Hepatocyte (in vitro differentiated cells): ENCODE measurements around the gene RXRA. TPM values are rescaled to one million over a fixed set of nuclear protein-coding genes. Genes with fewer than 3 reads are reported as not detected.
A peak's percentile ranks its signal among the peaks of the same experiment; 100 is the strongest.

ENCODE experiments used
- DNase-seq: peaks from one replicate; pipeline ENCODE4 v3.0.0-alpha.2; 2016; ENCODE audit warnings: low spot score
- H2AFZ ChIP-seq: fragments of 200-600 bp; sonication (generic); 2 replicates; pipeline ENCODE4 v1.6.0; 2016; ENCODE audit warnings: antibody characterized with exemption, mild to moderate bottlenecking
- H3K27ac ChIP-seq: fragments of 200-600 bp; sonication (generic); 2 replicates; pipeline ENCODE4 v1.5.1; 2016; ENCODE audit warnings: mild to moderate bottlenecking
- H3K27me3 ChIP-seq: fragments of 200-600 bp; sonication (generic); 2 replicates; pipeline ENCODE4 v1.6.1; 2016
- H3K36me3 ChIP-seq: fragments of 200-600 bp; sonication (generic); replicated peaks from 2 replicates; pipeline ENCODE4 v1.5.1; 2016; ENCODE audit warnings: low read depth; ENCODE audit not compliant: insufficient read depth
- H3K4me1 ChIP-seq: fragments of 200-600 bp; sonication (generic); 2 replicates; pipeline ENCODE4 v1.5.1; 2016; ENCODE audit warnings: mild to moderate bottlenecking, moderate library complexity; ENCODE audit not compliant: insufficient read depth
- H3K4me2 ChIP-seq: fragments of 200-600 bp; sonication (generic); 2 replicates; pipeline ENCODE4 v1.6.0; 2016
- H3K4me3 ChIP-seq: fragments of 200-600 bp; sonication (generic); 2 replicates; pipeline ENCODE4 v1.5.1; 2016; ENCODE audit warnings: mild to moderate bottlenecking
- H3K79me2 ChIP-seq: fragments of 200-600 bp; sonication (generic); 2 replicates; pipeline ENCODE4 v1.6.0; 2017; ENCODE audit warnings: mild to moderate bottlenecking
- H3K9me2 ChIP-seq: fragments of 200-600 bp; sonication (generic); replicated peaks from 2 replicates; pipeline ENCODE4 v1.6.0; 2017; ENCODE audit warnings: mild to moderate bottlenecking; ENCODE audit not compliant: insufficient read depth
- H3K9me3 ChIP-seq: fragments of 200-600 bp; sonication (generic); 2 replicates; pipeline ENCODE4 v1.5.1; 2016; ENCODE audit warnings: low read depth, mild to moderate bottlenecking
- H4K20me1 ChIP-seq: fragments of 200-600 bp; sonication (generic); 2 replicates; pipeline ENCODE4 v1.6.0; 2016; ENCODE audit warnings: mild to moderate bottlenecking; ENCODE audit not compliant: insufficient read depth, poor library complexity, severe bottlenecking
- EZH2 ChIP-seq: fragments of 200-600 bp; sonication (generic); IDR thresholded peaks from 2 replicates; pipeline ENCODE4 v1.6.1; 2016; ENCODE audit warnings: antibody characterized with exemption, mild to moderate bottlenecking, borderline replicate concordance
- EZH2phosphoT487 ChIP-seq: fragments of 200-600 bp; sonication (generic); IDR thresholded peaks from one replicate; pipeline ENCODE4 v1.6.1; 2018; ENCODE audit warnings: antibody characterized with exemption, mild to moderate bottlenecking, low read depth, moderate library complexity; ENCODE audit not compliant: unreplicated experiment, severe bottlenecking
- WGBS: methylation state at CpG from one replicate; pipeline ENCODE4 v1.1.6; 2016; ENCODE audit warnings: low lambda C conversion rate; ENCODE audit errors: missing lambda C conversion rate; 5-methylcytosine and 5-hydroxymethylcytosine counted together
- polyA plus RNA-seq: library from polyadenylated mRNA; unstranded; fragments of >200 nt; fragmentation: Nextera tagmentation; extraction: Ambion mirVana; gene quantifications from 2 replicates; pipeline ENCODE4 v1.2.1, GENCODE V29; 2016
- total RNA-seq: library from RNA; depleted of rRNA; stranded (reverse); fragments of >200 nt; gene quantifications from 2 replicates; pipeline ENCODE4 v1.2.3, GENCODE V29; 2014
- TF ChIP-seq, protein P1 (sequence below): fragments of 200-600 bp; sonication (generic); IDR thresholded peaks from 2 replicates; pipeline ENCODE4 v1.5.1; 2016; ENCODE audit warnings: antibody characterized with exemption, mild to moderate bottlenecking; ENCODE audit not compliant: poor library complexity

The RXRA gene
- total and polyA plus RNA-seq, 2 experiments from 2014 or later: 35.9 to 41.6 TPM

- no peak overlapping the region for H3K27ac ChIP-seq
- no peaks in the 10 kb centered on the region for H4K20me1 ChIP-seq
- no peaks in the 10 kb centered on the region for H3K9me2 ChIP-seq
- peaks cover under 1% of the 10 kb centered on the region for H3K79me2 ChIP-seq
- no peaks in the 10 kb centered on the region for H3K36me3 ChIP-seq
- H3K4me2 ChIP-seq: peak overlapping the region; percentile 61
- no peak for DNase-seq
- H3K4me3 ChIP-seq: no peak overlapping the region
- 84% methylated on average over 26 of the region's 26 CpGs for WGBS
- no peaks in the 10 kb centered on the region for H3K27me3 ChIP-seq
- no peaks in the 10 kb centered on the region for H3K9me3 ChIP-seq
- H2AFZ ChIP-seq: no peak overlapping the region
- no peak for TF ChIP-seq EZH2phosphoT487
- H3K4me1 ChIP-seq: peaks cover 38% of the 10 kb centered on the region
Measured at GRCh38 chr9:134441227-134442084, 115.2 kb downstream of the RXRA start.

GRCh38 chr9:134442085-134442474, 115.8 kb downstream of the RXRA start:
- H3K27me3 ChIP-seq: no peaks in the 10 kb centered on the region
- no peaks in the 10 kb centered on the region for H3K36me3 ChIP-seq

GRCh38 chr9:134442486-134443173, 116.4 kb downstream of the RXRA start:
- no peak overlapping the region for H3K4me3 ChIP-seq
- no peak overlapping the region for H3K27ac ChIP-seq
- no peaks in the 10 kb centered on the region for H3K79me2 ChIP-seq
- peaks cover 27% of the 10 kb centered on the region for H3K4me1 ChIP-seq
- H3K9me3 ChIP-seq: no peaks in the 10 kb centered on the region
- peak overlapping the region; percentile 61 for H3K4me2 ChIP-seq
- no peaks in the 10 kb centered on the region for H3K27me3 ChIP-seq
- no peaks in the 10 kb centered on the region for H4K20me1 ChIP-seq
- no peaks in the 10 kb centered on the region for H3K36me3 ChIP-seq
- DNase-seq: no peak
- no peaks in the 10 kb centered on the region for H3K9me2 ChIP-seq
- 49% methylated on average over 18 of the region's 21 CpGs for WGBS
- TF ChIP-seq EZH2phosphoT487: no peak
- no peak overlapping the region for H2AFZ ChIP-seq

More at GRCh38 chr9:134442085-134442474, 115.8 kb downstream of the RXRA start:
- Histone ChIP-seq H3K4me2 (peak overlapping the region; percentile 61), H2AFZ (no peak overlapping the region), H3K4me1 (peaks cover 32% of the 10 kb centered on the region), H3K79me2 (no peaks in the 10 kb centered on the region), H4K20me1 (no peaks in the 10 kb centered on the region), H3K4me3 (no peak overlapping the region), H3K27ac (no peak overlapping the region), H3K9me2 (no peaks in the 10 kb centered on the region), H3K9me3 (no peaks in the 10 kb centered on the region)
- TF ChIP-seq EZH2phosphoT487: no peak
- no peak for TF ChIP-seq EZH2
- TF ChIP-seq, protein P1, sequence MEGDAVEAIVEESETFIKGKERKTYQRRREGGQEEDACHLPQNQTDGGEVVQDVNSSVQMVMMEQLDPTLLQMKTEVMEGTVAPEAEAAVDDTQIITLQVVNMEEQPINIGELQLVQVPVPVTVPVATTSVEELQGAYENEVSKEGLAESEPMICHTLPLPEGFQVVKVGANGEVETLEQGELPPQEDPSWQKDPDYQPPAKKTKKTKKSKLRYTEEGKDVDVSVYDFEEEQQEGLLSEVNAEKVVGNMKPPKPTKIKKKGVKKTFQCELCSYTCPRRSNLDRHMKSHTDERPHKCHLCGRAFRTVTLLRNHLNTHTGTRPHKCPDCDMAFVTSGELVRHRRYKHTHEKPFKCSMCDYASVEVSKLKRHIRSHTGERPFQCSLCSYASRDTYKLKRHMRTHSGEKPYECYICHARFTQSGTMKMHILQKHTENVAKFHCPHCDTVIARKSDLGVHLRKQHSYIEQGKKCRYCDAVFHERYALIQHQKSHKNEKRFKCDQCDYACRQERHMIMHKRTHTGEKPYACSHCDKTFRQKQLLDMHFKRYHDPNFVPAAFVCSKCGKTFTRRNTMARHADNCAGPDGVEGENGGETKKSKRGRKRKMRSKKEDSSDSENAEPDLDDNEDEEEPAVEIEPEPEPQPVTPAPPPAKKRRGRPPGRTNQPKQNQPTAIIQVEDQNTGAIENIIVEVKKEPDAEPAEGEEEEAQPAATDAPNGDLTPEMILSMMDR: no peak
- peak; percentile 45 for DNase-seq
- 50% methylated on average over 12 of the region's 12 CpGs for WGBS

DNA sequence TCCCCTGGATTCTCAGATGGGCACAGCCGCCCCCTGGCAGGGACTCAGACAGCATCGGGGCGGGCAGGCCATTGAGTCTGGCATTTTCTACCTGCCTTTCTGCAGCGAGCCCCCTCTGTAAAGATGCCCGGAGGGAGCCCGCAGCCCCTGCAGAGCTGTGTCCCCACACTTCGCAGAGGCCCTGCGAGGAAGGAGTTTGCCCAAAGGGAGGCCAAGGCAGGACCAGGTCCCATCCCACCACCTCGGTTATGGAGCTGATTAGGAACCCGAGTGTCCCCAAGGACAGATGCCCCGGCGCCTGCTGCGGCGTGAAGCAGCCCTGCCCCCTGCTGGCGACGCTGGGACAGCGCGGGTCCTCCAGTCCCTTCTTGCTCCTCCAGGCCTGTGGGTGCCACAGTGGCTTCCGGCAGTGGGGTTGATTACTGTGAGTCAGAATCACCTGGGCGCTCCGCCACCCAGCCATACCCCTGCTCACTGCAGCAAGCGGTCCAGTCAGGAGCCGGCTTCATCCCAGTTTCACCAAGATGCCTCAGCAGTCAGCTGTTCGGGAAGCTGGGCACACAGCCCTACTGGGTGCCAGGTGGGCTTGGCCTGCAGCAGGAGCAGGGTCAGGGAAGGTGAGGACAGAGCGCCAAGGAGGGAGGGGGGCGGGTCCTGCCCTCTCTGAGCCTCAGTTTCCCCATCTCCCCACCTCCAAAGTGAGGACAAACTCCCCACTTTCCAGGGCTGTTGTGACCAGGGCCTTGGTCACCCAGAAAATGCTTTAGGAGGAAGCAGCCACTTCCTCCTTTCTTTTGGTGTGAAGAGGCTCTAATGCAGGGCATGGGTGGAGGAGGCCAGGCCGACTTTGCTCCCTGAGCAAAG, 117.2 kb downstream of the RXRA start:
- H3K27ac ChIP-seq: peak overlapping the region; percentile 35
- H4K20me1 ChIP-seq: no peaks in the 10 kb centered on the region
- no peaks in the 10 kb centered on the region for H3K36me3 ChIP-seq
- no peaks in the 10 kb centered on the region for H3K79me2 ChIP-seq
- peak; percentile 92 for DNase-seq
- no peak for TF ChIP-seq EZH2
- TF ChIP-seq, protein P1: peak; percentile 96
- no peak for TF ChIP-seq EZH2phosphoT487
- H3K4me3 ChIP-seq: no peak overlapping the region
- H3K27me3 ChIP-seq: no peaks in the 10 kb centered on the region
- no peaks in the 10 kb centered on the region for H3K9me3 ChIP-seq
- peak overlapping the region; percentile 61 for H3K4me2 ChIP-seq
- H2AFZ ChIP-seq: no peak overlapping the region
- H3K4me1 ChIP-seq: peaks cover 19% of the 10 kb centered on the region
- 29% methylated on average over 27 of the region's 27 CpGs for WGBS
- H3K9me2 ChIP-seq: no peaks in the 10 kb centered on the region
